GM08714 (cell line): ENCODE measurements around the gene TMEM30B.
"Not testable (repeated sequence)": the region's sequence is repeated elsewhere in the genome, so short reads cannot be mapped to it uniquely, and the experiment has no call there.

Experiments
- H3K4me3 ChIP-seq: fragments of 200-500 bp; sonication (Bioruptor generic); 2 replicates; pipeline ENCODE4 v1.5.1; 2014; ENCODE audit warnings: mild to moderate bottlenecking, low read length, inconsistent platforms
- ZNF274 ChIP-seq: IDR thresholded peaks from 2 replicates; pipeline ENCODE4 v1.6.1; 2012; ENCODE audit warnings: mild to moderate bottlenecking, low read depth, low read length

TMEM30B gene

GRCh38 chr14:61244009-61244408 is 37.1 kb downstream of the TMEM30B start:
- no peak overlapping the region for H3K4me3 ChIP-seq
- TF ChIP-seq ZNF274: no peak

GRCh38 chr14:61240206-61240605 is 40.9 kb downstream of the TMEM30B start:
- TF ChIP-seq ZNF274: no peak
- no peak overlapping the region for H3K4me3 ChIP-seq

DNA sequence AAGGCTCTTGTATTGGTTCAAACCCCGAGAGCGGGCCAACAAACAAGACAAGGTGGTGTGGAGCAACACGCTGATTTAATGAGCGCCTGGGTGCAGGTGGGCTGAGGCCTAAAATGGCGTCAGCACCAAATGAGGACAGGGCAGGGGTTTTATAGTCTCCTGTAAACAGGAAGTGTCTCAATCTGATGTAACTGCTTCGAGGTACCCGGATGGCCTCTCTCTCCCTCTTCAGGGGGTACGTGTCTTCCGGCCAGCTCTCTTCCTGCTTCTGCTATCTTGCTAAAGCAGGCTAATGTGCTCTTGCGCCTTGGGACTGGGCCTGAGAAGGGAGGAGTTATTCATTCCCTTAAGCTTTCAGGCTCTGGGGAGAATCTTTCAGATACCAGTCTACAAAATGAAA is 41.9 kb downstream of the TMEM30B start:
- H3K4me3 ChIP-seq: not testable (repeated sequence)

- H3K4me3 ChIP-seq: no peak overlapping the region
- TF ChIP-seq ZNF274: no peak
These were observed 42.4 kb downstream of the TMEM30B start for GRCh38 chr14:61238611-61239245.

GRCh38 chr14:61234215-61234916 is 46.8 kb downstream of the TMEM30B start:
- TF ChIP-seq ZNF274: no peak
- H3K4me3 ChIP-seq: no peak overlapping the region

GRCh38 chr14:61233436-61233956 is 47.6 kb downstream of the TMEM30B start:
- TF ChIP-seq ZNF274: no peak
- no peak overlapping the region for H3K4me3 ChIP-seq

DNA sequence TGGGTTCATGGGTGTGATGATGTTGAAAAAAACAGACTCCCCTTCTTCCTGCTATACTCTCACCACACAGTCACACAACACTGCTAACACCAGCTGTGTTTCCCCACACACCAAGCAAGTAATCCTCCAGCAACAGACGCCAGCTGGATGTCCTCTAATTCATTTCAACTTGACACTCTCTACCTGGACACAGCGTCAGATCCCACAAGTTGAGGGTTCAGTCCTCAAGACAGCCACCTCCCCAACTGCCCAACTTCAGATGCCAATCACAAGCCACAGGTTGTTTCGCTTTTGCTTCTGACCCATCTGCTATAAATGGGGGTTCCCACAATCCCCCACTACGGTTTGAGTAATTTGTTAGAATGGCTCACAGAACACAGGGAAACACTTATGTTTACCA is 49.3 kb downstream of the TMEM30B start:
- H3K4me3 ChIP-seq: no peak overlapping the region
- no peak for TF ChIP-seq ZNF274

GRCh38 chr14:61229981-61230380 is 51.2 kb downstream of the TMEM30B start:
- no peak overlapping the region for H3K4me3 ChIP-seq
- no peak for TF ChIP-seq ZNF274

- no peak overlapping the region for H3K4me3 ChIP-seq
- TF ChIP-seq ZNF274: no peak
These were observed 51.7 kb downstream of the TMEM30B start for GRCh38 chr14:61229475-61229888.

DNA sequence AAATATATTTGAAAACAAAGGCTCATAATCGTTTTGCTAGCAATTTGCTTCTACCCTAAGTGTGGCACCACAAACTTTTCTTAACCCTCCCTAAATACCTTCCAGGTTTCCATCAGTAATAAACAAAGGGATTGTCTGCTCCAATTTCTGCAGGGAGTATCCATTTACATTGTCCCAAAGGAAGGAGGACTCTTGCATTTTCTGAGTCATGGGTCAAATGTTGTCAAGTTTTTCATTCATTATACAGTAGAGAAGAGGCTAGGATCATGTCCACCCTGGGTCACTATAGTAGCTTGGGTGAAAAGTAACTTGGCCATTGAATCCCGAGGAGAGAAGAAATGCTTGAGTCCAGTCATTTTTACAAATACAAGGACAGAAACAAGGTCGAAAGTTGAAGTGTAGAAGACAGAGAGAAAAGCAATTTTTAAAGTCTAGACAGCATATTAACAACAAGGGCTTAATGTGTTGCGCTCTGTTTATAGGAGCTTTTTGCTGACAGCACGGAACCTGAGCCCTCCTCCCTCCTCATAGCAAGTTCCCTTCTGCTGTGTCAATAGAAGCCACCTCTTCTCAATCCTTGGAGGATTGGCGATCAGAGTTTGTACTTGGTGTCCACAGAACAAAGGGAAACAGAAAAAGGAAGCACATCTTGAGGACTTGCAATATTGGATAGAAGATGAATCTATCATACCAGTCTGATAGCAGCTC is 53.1 kb downstream of the TMEM30B start:
- no peak overlapping the region for H3K4me3 ChIP-seq
- no peak for TF ChIP-seq ZNF274
